ENCODE results near the gene ABCC9.

- TF ChIP-seq CTCF (conservative IDR thresholded peaks at IDR 0.05 in 1 of 2, IDR thresholded peaks at IDR 0.05 in 1 of 2; ENCODE audit: extremely low read depth in 1 of 2, insufficient read depth in 1 of 2, low read depth in 1 of 2, low read length in 2 of 2), result no peak
- TF ChIP-seq EZH2 (IDR thresholded peaks at IDR 0.05; ENCODE audit: borderline replicate concordance, low read length), result no peak
Measured at GRCh38 chr12:21892341-21892740, 48.9 kb downstream of the ABCC9 start.

All from mammary epithelial cell (primary cell).